GM19240 (cell line): Measurements from ENCODE around the gene STK32B.
"Not testable (repeated sequence)": the region's sequence is repeated elsewhere in the genome, so short reads cannot be mapped to it uniquely, and the experiment has no call there.

Experiments
- DNase-seq: peaks from one replicate; pipeline ENCODE4 v3.0.0; 2011; ENCODE audit warnings: low spot score; ENCODE audit not compliant: insufficient read length

The STK32B gene

DNA sequence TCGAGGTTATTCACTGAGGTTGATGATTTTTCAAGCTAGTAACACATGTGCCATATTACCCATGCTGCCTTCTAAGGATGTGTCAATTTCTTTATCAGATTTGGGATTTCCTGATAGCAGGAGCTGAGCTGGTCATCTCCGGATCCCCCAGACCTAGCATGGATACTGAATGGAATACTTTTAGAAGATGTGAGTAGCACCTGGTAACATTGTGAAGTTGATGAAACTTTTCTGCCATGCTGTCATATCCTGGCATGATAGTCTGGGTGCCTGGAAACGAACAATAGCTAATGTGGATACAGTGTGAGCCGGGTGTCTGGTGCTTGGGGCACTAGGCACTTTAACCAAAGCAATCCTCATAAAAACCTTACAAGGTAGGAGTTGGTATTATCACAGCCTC lies 21.1 kb upstream of the STK32B start:
- no peak for DNase-seq

DNA sequence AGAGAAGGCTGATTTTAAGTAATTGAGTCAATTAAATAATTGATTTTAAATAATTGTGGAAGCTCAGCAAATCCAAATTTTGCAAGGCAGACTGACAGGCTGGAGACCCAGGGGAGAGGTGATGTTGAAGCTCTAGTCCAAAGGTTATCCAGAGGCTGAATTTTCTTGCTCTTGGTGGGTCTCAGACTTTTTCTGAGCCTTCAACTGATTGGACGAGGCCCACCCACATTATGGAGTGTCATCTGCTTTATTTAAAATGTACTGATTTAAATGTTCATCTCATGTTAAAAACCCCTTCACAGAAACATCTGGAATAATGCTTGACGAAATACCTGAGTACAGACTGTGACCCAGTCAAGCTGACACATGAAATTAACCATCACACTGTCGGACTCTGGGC lies 20.4 kb upstream of the STK32B start:
- no peak for DNase-seq

DNA sequence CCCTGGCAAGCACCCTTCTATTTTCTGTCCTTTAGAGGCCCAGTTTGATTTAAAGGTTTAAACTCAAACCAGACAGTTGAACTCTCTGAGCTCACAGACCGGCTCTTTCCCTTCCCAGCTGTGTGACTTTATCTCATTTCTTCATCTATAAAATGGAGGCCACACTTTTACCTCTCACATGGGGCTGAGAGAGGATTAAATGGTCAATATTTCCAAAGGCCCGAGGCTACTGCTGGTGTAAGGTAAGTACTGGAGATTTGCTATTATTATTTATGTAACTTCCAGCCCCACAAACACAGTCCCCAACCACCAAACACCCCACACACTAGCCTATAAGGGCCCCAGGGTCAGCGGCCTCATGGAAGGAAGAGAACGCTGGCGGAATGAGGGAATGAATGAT lies 18.5 kb upstream of the STK32B start:
- DNase-seq: no peak

DNA sequence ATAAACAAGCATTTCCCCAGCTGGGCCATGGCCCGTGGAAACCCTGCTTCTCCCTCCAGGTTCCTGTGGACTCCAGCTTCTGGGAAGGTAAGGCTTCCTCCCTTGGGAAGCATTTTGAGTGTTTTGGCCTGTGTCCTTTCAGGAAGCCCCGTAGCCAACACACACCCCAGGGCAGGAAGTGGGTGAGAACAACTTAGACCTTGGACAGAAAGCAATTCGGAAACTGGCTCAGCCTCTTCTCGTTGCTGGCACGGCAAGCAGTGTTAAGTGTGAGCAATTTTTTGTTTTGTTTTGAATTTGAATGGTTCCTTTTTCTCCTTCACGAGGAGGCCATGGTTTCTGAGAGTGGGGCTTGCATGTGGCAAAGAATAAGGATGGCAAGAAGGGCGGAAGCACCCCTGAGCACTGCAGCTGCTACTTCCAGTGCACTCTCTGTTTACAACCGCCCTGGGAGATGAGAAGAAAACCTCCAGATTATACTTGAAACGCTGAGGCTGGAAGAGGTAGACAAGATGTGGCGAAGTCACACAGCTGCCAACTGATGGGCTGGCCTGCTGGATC lies 17.9 kb upstream of the STK32B start:
- no peak for DNase-seq

DNA sequence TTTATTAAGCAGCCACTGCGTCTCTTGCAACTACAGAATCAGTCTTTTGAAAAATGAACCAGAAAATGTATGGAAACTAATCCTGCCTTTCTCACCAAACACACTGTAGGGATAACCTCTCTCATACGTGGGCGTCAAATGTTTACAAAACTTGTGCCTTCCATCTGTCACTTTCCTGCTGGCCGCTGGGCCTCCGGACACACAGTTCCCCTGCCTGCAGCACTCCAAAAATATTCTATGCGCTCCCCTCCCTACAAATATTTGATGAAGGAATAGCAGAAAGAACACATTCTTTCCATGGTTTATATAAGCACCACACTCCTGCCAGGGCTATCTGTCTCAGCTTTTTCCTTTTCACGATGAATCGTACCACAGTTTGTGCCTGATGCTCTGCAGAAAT lies 17.1 kb upstream of the STK32B start:
- no peak for DNase-seq

DNA sequence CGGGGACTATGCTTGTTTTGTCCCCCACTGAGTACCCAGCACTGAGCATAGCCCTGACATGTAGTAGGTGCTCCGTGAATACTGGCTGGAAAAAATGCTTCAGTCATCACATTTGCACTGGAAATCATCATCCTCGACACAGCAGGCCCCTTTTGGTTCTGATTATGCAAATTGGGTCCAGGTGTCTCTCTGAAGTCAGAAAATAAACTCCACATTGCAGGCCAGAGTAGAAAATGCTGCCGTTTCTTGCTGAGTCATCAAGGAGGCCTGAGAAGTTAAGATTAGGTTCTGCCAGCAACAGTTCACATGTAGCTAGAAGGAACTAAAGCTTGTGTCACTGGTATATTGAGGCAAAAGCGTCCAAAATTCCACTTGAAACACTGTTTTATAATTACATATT lies 15.0 kb upstream of the STK32B start:
- DNase-seq: no peak

DNA sequence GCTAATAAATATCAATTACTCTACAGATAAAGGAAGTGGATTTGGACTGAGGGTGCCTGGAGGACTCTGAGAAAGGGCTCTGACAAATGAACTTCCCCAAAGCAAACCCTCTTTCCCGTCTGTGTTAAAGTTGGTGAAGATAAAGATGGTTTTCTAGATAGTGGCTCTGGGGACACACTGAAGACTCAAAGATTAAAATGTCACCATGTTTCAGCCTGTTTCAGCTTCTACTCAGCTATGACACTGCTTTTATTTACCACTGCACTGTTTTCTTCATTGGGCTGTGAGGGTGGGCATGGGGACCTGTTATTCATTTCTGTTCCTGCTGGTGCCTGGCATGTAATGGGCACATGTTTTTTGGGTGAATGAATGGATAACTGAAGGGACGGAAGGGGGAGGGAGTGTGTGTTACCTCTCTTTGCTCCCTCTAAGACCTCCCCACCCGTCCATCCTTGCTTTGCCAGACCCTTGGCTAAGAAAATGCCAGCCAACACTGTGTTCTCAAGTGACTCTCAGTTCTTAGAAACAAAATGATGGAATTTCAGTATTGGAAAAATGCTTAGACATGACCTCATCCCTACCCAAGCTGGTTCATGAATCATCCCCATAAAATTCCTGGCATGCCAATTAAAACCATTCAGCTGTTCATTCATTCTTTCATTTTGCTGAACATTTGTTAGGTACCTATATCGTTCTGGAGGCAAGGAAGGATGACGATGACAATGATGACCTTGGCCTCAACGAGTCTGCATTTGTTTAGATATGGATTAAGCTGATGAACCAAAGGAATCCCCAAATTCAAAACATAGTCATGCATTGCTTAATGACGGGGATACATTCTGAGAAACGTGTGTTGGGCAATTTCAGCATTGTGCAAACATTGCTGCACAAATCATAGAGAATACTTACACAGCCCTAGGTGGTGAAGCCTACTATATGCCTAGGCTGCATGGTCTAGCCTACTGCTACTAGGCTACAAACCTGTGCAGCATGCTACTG lies 13.4 kb upstream of the STK32B start:
- DNase-seq: no peak

DNA sequence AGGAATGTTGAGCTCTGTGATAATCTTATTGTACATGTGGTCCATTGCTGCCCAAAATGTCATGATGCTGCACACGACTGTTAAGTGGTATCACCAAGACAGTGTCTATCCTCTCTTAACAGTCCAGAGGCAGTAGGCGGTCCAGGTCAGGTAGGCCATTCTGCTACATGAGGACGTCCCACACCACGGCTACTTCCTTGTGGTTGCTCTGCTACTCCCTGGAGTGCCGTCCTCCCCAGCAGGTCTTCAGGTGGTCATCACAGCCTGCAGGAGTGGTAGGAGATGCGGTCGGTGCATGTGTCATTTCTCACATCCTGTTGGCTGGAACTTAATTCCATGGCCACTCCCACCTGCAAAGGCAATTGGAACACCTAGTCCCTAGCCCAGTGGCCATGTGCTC lies 11.5 kb upstream of the STK32B start:
- DNase-seq: no peak

DNA sequence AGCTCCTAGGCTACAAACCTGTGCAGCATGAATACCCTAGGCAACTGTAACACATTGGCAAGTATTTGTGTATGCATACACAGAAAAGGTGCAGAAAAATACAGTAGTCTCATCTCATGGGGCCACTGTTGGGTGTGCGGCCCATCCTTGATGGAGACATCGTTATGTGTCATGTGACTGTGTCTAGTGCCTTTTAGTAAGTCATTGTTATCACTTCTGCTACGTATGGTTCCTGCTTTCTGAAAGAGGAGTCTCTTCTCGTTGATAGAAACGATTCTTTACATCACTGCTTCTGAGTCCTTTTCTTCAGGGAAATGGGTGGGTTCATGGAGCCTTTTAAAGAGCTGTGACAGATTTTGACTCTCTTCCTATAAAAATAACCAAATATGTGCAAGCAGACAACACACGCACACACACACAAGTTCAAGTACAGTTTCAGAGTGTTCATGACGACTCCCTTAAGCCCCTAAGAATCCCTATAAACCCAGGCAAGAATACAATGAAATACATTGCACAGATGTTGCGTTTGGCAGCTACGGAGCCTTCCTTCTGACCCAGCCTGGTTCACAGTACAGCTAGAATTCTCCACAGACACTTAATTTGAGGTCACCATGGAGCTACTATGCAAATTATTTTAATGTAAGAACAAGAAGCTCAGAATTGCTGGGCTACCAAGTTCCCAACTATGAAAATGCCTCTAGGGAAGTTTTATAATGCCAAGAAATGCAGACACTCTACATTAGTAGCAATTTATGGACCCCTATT lies 10.2 kb upstream of the STK32B start:
- no peak for DNase-seq

DNA sequence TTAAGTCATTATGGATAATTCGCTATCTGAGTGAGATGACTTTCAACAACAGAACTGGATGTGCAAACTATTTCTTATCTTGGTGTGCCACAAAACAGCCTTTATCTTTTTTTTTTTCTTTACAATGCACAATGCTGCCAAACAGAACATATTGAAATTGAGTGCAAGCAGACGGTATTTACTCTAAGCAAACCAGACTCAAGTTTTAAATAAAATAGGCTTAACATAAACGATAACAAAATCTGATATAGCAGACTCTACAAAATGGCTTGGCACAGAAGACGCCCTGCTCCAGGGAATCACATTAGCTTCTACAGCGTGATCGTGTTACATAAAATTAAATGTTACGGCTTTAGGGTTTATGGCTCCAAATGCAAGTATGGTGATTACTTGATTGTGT lies 9.6 kb upstream of the STK32B start:
- no peak for DNase-seq

DNA sequence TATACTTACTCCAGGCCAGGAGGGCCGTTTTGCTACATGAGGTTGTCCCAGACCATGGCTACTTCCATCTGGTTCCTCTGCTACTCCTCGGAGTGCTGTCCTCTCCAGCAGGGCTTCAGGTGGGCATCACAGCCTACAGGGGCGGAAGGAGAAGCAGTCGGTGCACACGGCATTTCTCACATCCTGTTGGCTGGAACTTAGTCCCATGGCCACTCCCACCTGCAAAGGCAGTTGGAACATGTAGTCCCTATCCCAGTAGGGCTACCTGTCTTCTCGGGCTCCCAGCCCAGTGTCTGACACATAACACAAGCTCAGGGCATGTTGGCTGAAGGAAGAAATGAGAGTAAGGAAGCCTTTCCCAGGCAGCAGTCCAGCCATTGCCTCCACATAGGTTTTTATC lies 7.7 kb upstream of the STK32B start:
- no peak for DNase-seq

DNA sequence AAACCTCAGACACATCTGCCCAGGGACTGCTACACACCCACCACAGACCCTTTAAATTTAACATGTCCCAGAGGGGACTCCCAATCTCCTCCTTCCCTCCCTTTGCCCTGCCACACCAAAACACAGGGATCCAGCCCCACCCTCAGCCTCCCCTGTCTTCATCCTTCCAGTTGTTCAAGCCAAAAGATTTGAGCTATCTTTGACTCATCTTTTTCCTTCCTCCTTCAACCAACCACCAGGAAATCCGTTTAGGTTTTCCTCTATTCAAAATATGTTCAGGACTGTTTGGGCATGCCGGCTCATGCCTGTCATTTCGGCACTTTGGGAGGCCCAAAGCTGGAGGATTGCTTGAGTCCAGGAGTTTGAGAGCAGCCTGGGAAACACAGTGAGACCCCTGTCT lies 6.9 kb upstream of the STK32B start:
- no peak for DNase-seq

DNA sequence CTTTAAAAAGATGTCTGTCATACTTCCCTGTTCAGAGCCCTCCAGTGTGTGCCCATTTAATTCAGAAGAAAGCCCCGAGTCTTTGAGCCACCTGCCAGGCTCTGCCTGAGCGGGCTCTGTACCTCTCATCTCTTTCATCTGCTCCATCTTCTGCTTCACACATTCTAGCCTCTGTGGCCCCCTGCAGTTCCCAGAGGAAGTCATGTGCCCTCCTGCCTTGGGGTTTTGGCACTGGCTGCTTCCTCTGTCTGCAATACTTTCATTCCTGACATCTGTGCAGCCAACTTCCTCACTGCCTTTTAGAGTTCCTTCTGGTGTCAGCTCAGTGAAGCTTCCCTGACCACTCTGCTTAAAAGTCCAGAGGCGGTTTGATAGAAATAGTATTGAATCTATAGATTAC lies 6.2 kb upstream of the STK32B start:
- DNase-seq: no peak

DNA sequence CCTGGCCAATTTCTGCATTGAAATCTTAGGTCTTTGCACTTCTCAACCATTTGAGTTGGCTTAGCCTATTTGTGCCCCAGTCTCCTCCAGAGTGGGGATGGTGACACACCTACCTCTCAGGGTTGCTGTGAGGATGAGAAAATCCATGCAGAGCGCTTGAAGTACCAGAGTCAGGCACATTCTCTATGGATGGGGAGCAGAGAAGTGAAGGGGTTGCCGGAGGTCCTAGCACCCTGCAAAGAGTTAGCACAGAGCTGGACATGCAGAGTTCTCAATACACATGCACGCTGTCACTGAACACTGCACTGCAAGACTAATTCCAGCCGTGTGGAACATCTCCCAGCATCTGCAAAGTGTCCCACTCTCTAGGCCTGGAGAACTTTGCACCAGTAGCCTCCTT lies 2.6 kb upstream of the STK32B start:
- no peak for DNase-seq

DNA sequence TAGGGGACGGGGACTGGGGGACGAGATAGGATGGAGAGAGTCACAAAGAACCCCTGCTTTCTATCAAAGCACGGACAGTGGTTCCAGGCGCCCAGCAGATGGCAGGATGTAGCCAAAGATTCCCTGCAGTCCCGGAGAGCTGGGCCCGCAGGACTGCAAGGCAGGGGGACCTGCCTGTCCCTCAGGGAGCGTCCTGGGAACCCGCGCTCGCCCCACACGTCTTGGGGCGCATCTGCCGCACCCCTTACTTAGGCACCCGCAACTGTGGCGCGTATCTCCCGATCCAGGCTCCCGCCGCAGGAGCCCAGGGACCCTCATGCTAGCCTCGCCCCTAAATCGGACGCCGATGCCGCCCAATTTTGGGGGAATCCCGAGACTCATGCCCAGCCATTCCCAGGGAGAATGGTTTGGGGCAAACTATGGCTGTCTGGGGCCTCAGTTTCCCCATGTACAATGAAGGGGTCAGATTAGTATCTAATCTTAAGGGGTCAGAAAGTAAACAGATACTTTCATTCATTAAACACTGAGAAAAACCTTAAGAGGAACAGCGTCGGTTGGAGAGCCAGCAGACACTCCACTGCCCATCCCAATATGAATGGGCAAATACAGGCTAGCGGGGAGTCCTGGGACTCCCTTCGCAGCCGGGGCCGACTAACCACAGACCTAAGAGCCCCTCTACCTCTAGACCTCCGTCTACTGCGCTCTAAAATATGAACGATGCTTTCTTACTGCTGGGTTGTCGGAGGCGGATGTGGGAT lies 581 bp upstream of the STK32B start:
- no peak for DNase-seq

DNA sequence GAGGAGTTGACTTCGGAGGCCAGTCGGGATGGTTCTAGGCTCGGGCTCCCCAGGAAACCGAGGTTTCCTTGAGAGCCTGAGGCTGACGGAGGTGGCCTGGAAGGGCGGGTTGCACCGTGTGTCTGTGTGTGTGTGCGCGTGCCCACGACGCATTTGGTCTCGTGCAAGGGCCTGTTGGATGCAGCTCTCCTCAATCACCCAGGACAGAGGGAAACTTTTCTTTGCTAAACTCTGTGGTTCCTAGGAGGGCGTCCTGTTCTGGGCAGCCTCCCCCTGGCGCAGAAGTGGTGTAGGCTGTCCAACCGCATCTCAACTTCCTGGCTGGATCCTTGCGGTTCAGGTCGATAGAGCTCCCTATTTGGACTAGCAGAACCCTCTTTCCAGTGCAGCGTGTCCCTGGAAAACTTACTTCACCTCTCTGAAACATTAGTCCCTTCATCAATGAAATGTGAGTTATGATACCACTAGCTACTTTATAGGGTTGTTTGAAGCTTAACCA lies 973 bp downstream of the STK32B start:
- no peak for DNase-seq

DNA sequence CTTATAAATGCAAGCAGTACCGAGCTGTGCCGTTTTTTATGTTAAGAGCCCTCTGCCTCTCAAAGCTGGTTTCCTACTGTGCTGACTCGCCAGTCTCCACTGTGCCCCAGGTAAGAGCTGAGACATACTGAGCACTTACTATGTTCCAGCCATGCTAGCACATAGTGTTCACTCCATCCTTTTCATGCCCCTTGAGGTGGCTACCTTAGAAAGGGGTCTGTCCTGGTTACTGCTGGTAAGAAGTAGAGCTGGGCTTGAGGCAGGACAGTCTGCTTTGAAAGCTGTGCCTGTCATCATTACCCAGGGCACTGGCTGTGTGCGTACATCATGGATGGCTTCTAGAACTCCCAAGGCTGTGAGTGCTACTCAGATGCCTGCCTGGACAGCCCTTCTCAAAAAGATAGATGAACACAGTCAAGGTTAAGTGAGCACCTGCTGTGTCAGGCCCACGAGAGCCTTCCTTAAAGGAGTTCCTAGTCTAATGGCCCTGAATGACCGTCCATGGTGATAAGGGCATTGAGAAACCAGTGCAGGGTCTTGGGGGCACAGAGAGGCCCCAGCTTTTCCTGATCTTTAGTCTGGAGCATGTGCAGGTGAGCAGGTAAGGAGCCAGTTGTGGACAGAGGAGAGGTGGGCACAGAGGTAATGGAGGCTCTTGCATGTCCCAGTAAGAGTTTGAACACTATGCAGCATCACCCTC lies 1.6 kb downstream of the STK32B start:
- no peak for DNase-seq

DNA sequence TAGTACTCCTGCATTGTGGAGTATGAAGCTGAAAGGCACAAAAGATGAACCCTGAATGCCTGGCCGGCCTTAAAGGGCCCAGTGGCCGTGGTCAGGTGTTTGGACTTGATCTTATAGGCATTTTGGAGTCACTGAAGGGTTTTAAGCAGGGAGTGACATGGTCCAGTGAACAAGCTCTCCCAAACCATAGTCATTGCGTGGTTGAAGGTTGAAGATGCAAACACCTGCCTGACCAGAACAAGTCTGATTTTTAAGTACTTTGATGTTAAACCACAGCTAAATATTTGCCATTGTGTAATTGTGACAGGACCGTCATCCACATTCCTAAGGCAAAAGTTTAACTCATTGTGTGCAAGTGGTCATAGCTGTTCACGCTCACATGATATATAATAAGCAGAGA lies 3.3 kb downstream of the STK32B start:
- no peak for DNase-seq

DNA sequence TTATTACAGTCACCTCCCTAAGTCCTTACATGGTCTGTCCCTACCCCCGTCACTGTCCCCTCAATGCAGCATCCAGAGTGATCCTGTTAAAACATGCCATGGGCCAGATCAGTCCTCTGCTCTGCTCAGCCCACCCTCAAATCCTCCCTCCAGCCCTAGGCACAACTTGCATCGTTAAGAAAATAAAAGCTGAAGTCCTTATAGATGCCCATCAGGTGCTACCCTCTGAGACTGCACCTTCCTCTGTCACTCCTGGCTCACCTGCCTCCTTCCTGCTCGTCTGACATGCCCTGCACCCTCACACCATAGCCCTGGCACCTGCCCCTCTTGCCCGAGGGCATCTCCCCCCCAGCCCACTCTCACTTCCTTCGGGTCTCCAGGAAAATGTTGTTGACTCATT lies 4.1 kb downstream of the STK32B start:
- DNase-seq: no peak

DNA sequence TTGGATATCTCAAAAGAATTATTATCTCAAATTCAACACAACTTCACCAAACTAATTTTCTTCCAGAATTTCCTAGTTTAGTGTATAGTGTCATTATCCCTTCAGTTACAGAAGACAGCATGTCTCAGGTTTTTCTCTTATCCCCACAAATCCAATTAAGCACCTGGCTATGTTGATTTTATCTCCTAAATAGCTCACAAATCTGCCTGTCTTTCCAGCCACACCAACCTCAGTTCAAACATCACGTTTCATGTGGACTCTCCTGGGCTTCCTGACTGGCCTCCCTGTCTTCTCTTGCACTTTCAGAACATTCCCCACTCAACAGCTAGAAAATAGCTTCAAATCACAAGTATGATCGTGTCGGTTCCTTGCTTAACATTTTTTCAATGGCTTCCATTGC lies 14.8 kb downstream of the STK32B start:
- DNase-seq: no peak

DNA sequence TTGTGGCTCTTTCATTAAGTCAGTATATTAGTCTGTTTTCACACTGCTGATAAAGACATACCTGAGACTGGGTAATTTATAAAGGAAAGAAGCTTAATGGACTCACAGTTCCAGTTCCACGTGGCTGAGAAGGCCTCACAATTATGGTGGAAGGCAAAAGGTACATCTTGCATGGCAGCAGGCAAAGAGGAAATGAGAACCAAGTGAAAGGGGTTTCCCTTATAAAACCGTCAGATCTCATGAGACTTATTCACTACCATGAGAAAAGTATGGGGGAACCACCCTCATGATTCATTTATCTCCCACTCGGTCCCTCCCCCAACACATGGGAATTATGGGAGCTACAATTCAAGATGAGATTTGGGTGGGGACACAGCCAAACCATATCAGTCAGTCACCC lies 15.7 kb downstream of the STK32B start:
- not testable (repeated sequence) for DNase-seq
